Endothelial cell of umbilical vein (primary cell): ENCODE measurements around the gene SHISA5.

Experiments
- EZH2 ChIP-seq: IDR thresholded peaks from 2 replicates; pipeline ENCODE4 v1.6.1; 2012; ENCODE audit warnings: borderline replicate concordance, low read depth, mild to moderate bottlenecking, moderate library complexity, low read length, inconsistent platforms; ENCODE audit not compliant: severe bottlenecking
- FOS ChIP-seq: IDR thresholded peaks from 2 replicates; pipeline ENCODE4 v1.6.1; 2011; ENCODE audit warnings: mild to moderate bottlenecking, low read length, moderate library complexity, borderline replicate concordance; ENCODE audit not compliant: insufficient read depth
- GATA2 ChIP-seq: IDR thresholded peaks from 2 replicates; pipeline ENCODE4 v1.7.0; 2011; ENCODE audit warnings: low read depth, mild to moderate bottlenecking, moderate library complexity, mixed read lengths, low read length; ENCODE audit not compliant: insufficient read length, insufficient read depth
- JUN ChIP-seq: IDR thresholded peaks from 2 replicates; pipeline ENCODE4 v1.6.1; 2011; ENCODE audit warnings: borderline replicate concordance, low read depth; ENCODE audit not compliant: insufficient read length, insufficient read depth
- MYC ChIP-seq: IDR thresholded peaks from one replicate; pipeline ENCODE4 v1.6.1; 2011; ENCODE audit warnings: mild to moderate bottlenecking, low read depth, low read length
- POLR2A ChIP-seq: IDR thresholded peaks from 2 replicates; pipeline ENCODE4 v1.6.1; 2012; ENCODE audit warnings: low read depth, mild to moderate bottlenecking, control low read depth, low read length
- POLR2AphosphoS5 ChIP-seq: IDR thresholded peaks from 2 replicates; pipeline ENCODE4 v1.6.1; 2012; ENCODE audit warnings: low read depth, mild to moderate bottlenecking, control low read depth, low read length, moderate library complexity; ENCODE audit not compliant: insufficient read depth
- TF ChIP-seq, protein P1 (sequence below), 2 donors: IDR thresholded peaks; 1 replicate in 1 of 2; 2 replicates in 1 of 2; pipeline ENCODE4 v1.5.1; 2011; ENCODE audit warnings: low read length in 2 of 2, mild to moderate bottlenecking in 2 of 2, moderate library complexity in 2 of 2, control low read depth in 1 of 2, inconsistent platforms in 1 of 2, low read depth in 1 of 2; ENCODE audit not compliant: insufficient read depth in 1 of 2; ENCODE audit errors: extremely low read depth in 1 of 2
- TF ChIP-seq, protein P2 (sequence below): IDR thresholded peaks from 2 replicates; pipeline ENCODE4 v1.6.1; 2011; ENCODE audit not compliant: insufficient read depth, insufficient read length

DNA sequence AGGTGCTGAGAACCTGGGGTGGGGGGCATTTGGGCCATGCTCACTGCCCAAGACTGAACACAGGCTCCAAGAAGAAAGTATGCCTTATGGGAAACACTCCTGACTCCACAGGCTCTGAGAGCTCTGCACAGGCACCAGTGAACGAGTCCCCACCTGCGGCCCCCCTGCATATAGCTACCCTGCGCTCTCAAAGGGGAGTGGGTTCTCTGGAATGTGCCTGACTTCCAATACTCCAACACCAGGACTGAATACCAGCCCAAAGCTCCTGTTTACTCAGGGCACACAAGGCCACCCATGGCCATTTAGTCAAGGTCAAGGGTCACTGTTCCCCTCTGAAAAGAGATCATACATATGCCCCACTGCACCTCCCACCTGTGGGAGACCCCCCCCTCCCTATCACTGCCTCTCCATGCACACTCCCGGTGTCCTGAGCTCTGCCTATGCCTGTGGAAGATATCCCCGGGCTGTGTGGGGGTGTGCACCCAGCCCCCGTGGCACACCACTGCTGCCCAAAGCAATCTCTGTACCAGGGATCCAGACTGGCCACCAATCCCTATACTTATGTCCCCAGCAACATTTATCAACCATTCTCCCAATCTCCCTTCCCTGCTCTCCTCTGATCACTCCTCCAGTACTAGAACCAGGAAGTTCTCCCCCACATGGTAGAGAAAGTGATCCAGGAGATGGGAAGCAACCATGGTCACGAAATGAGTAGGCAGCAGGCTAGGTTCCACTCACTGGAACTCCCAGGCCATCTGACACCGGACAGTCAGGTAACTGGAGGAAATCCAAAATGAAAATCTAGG lies 72.5 kb downstream of the SHISA5 start:
- TF ChIP-seq POLR2AphosphoS5 = no peak
- TF ChIP-seq, protein P1, sequence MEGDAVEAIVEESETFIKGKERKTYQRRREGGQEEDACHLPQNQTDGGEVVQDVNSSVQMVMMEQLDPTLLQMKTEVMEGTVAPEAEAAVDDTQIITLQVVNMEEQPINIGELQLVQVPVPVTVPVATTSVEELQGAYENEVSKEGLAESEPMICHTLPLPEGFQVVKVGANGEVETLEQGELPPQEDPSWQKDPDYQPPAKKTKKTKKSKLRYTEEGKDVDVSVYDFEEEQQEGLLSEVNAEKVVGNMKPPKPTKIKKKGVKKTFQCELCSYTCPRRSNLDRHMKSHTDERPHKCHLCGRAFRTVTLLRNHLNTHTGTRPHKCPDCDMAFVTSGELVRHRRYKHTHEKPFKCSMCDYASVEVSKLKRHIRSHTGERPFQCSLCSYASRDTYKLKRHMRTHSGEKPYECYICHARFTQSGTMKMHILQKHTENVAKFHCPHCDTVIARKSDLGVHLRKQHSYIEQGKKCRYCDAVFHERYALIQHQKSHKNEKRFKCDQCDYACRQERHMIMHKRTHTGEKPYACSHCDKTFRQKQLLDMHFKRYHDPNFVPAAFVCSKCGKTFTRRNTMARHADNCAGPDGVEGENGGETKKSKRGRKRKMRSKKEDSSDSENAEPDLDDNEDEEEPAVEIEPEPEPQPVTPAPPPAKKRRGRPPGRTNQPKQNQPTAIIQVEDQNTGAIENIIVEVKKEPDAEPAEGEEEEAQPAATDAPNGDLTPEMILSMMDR (IDR thresholded peaks at IDR 0.05; ENCODE audit: extremely low read depth in 1 of 2, insufficient read depth in 1 of 2, low read depth in 1 of 2, low read length in 2 of 2) = no peak
- TF ChIP-seq, protein P2, sequence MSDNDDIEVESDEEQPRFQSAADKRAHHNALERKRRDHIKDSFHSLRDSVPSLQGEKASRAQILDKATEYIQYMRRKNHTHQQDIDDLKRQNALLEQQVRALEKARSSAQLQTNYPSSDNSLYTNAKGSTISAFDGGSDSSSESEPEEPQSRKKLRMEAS = no peak
- no peak for TF ChIP-seq POLR2A
- TF ChIP-seq MYC = no peak
- no peak for TF ChIP-seq EZH2
- no peak for TF ChIP-seq FOS
- TF ChIP-seq JUN = no peak
- no peak for TF ChIP-seq GATA2
